ENCODE results near the gene CNNM4. TPM values are rescaled to one million over a fixed set of nuclear protein-coding genes. Genes with fewer than 3 reads are reported as not detected.

CNNM4 gene
- total RNA-seq, 1 experiment from 2014 or later: 14.0 TPM

- Mint-ChIP-seq H3K27me3 (ENCODE audit: low read depth) (no peaks in the 10 kb centered on the region), H3K4me3 (peak within 1 kb of the TSS; percentile 80), H3K9me3 (no peaks in the 10 kb centered on the region), H3K4me1 (peaks cover 21% of the 10 kb centered on the region), H3K36me3 (peaks cover 28% of the 10 kb centered on the region), H3K27ac (peak within 1 kb of the TSS; percentile 90)
- POLR2A ChIA-PET: interaction anchor here (0.7 to 1.9 kb wide), 11 partner anchors 11 to 255 kb away, joined by 3 to 20 read pairs (median 4); partner anchors contain the start of gene ANKRD36
- DNase-seq (ENCODE audit: low spot score) (peak; percentile 99), ATAC-seq (peak; percentile 85)
- CTCF ChIA-PET: interaction anchor here (0.6 to 5.6 kb wide), 53 partner anchors 10 to 310 kb away, joined by 3 to 252 read pairs (median 8); partner anchors contain the start of genes ANKRD23, ANKRD36, CNNM3 and CNNM4
- TF ChIP-seq SP1 (CRISPR knock-in tag; conservative IDR thresholded peaks at IDR 0.05) (peak; percentile 100), HMGXB4 (CRISPR knock-in tag; IDR thresholded peaks at IDR 0.05) (peak; percentile 97), PRRX2 (CRISPR knock-in tag; IDR thresholded peaks at IDR 0.05) (no peak), HMGA2 (CRISPR knock-in tag; IDR thresholded peaks at IDR 0.05) (no peak), ZNF512 (CRISPR knock-in tag; IDR thresholded peaks at IDR 0.05; ENCODE audit: borderline replicate concordance) (no peak), IRF2 (CRISPR knock-in tag; IDR thresholded peaks at IDR 0.05; ENCODE audit: borderline replicate concordance, low read depth) (no peak), TEAD1 (CRISPR knock-in tag; IDR thresholded peaks at IDR 0.05) (peak; percentile 72; the same call in 1 of the 2 replicates), MYBL2 (CRISPR knock-in tag; IDR thresholded peaks at IDR 0.05) (0 out of 2 replicates have a peak, but pooled peaks have one; percentile 53), ZNF232 (CRISPR knock-in tag; IDR thresholded peaks at IDR 0.05) (no peak), ZNF416 (CRISPR knock-in tag; IDR thresholded peaks at IDR 0.05) (no peak), ERG (CRISPR knock-in tag; IDR thresholded peaks at IDR 0.05) (no peak), FOXJ3 (CRISPR knock-in tag; IDR thresholded peaks at IDR 0.05; ENCODE audit: borderline replicate concordance) (no peak), ZMAT4 (CRISPR knock-in tag; IDR thresholded peaks at IDR 0.05) (no peak), E2F1 (CRISPR knock-in tag; IDR thresholded peaks at IDR 0.05) (peak; percentile 58)
- TF ChIP-seq, protein P1, sequence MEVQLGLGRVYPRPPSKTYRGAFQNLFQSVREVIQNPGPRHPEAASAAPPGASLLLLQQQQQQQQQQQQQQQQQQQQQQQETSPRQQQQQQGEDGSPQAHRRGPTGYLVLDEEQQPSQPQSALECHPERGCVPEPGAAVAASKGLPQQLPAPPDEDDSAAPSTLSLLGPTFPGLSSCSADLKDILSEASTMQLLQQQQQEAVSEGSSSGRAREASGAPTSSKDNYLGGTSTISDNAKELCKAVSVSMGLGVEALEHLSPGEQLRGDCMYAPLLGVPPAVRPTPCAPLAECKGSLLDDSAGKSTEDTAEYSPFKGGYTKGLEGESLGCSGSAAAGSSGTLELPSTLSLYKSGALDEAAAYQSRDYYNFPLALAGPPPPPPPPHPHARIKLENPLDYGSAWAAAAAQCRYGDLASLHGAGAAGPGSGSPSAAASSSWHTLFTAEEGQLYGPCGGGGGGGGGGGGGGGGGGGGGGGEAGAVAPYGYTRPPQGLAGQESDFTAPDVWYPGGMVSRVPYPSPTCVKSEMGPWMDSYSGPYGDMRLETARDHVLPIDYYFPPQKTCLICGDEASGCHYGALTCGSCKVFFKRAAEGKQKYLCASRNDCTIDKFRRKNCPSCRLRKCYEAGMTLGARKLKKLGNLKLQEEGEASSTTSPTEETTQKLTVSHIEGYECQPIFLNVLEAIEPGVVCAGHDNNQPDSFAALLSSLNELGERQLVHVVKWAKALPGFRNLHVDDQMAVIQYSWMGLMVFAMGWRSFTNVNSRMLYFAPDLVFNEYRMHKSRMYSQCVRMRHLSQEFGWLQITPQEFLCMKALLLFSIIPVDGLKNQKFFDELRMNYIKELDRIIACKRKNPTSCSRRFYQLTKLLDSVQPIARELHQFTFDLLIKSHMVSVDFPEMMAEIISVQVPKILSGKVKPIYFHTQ (CRISPR knock-in tag; IDR thresholded peaks at IDR 0.05): no peak
- TF ChIP-seq, protein P2, sequence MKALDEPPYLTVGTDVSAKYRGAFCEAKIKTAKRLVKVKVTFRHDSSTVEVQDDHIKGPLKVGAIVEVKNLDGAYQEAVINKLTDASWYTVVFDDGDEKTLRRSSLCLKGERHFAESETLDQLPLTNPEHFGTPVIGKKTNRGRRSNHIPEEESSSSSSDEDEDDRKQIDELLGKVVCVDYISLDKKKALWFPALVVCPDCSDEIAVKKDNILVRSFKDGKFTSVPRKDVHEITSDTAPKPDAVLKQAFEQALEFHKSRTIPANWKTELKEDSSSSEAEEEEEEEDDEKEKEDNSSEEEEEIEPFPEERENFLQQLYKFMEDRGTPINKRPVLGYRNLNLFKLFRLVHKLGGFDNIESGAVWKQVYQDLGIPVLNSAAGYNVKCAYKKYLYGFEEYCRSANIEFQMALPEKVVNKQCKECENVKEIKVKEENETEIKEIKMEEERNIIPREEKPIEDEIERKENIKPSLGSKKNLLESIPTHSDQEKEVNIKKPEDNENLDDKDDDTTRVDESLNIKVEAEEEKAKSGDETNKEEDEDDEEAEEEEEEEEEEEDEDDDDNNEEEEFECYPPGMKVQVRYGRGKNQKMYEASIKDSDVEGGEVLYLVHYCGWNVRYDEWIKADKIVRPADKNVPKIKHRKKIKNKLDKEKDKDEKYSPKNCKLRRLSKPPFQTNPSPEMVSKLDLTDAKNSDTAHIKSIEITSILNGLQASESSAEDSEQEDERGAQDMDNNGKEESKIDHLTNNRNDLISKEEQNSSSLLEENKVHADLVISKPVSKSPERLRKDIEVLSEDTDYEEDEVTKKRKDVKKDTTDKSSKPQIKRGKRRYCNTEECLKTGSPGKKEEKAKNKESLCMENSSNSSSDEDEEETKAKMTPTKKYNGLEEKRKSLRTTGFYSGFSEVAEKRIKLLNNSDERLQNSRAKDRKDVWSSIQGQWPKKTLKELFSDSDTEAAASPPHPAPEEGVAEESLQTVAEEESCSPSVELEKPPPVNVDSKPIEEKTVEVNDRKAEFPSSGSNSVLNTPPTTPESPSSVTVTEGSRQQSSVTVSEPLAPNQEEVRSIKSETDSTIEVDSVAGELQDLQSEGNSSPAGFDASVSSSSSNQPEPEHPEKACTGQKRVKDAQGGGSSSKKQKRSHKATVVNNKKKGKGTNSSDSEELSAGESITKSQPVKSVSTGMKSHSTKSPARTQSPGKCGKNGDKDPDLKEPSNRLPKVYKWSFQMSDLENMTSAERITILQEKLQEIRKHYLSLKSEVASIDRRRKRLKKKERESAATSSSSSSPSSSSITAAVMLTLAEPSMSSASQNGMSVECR (CRISPR knock-in tag; IDR thresholded peaks at IDR 0.05; ENCODE audit: borderline replicate concordance): peak; percentile 63; the same call in 1 of the 2 replicates
- TF ChIP-seq, protein P3, sequence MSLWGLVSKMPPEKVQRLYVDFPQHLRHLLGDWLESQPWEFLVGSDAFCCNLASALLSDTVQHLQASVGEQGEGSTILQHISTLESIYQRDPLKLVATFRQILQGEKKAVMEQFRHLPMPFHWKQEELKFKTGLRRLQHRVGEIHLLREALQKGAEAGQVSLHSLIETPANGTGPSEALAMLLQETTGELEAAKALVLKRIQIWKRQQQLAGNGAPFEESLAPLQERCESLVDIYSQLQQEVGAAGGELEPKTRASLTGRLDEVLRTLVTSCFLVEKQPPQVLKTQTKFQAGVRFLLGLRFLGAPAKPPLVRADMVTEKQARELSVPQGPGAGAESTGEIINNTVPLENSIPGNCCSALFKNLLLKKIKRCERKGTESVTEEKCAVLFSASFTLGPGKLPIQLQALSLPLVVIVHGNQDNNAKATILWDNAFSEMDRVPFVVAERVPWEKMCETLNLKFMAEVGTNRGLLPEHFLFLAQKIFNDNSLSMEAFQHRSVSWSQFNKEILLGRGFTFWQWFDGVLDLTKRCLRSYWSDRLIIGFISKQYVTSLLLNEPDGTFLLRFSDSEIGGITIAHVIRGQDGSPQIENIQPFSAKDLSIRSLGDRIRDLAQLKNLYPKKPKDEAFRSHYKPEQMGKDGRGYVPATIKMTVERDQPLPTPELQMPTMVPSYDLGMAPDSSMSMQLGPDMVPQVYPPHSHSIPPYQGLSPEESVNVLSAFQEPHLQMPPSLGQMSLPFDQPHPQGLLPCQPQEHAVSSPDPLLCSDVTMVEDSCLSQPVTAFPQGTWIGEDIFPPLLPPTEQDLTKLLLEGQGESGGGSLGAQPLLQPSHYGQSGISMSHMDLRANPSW (CRISPR knock-in tag; conservative IDR thresholded peaks at IDR 0.05; ENCODE audit: low read depth): no peak
Observed at GRCh38 chr2:96857667-96858372, 97.1 kb downstream of the CNNM4 start, which contains the start of gene ANKRD39. Gene ANKRD39 (minus strand): TSS chr2:96858016. CDS start chr2:96857987, 29 bp downstream.

Data from WTC11 (cell line).